NT2/D1 (cell line): Measurements from ENCODE around the gene WDR27.

Experiments
- SUZ12 ChIP-seq: IDR thresholded peaks from 2 replicates; pipeline ENCODE4 v1.6.1; 2011; ENCODE audit not compliant: insufficient read length, insufficient read depth; ENCODE audit errors: extremely low read depth
- YY1 ChIP-seq: IDR thresholded peaks from 2 replicates; pipeline ENCODE4 v1.6.1; 2011; ENCODE audit not compliant: insufficient read length, insufficient read depth

DNA sequence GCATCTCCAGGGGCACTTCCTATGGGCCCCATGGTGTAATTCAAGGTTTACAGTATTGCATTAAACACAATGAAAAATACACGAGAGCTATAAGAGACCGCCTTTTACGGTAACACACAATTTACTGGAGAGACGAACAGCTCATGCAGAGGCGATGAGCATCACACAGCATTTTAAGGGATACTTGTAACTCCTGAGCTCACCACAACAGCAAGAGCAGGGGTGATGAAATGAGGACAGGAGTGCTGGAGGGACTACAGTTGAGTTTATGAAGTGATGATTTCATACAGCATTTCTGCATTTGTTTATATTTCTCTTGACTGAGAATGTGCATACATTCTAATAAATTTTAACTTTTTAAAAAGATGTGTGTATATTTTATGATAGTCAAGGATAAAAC, 113.9 kb downstream of the WDR27 start:
- TF ChIP-seq YY1, result no peak
- no peak for TF ChIP-seq SUZ12
